GM12874 (cell line): ENCODE data around the gene OGFOD3.

ENCODE experiments used
- TF ChIP-seq, protein P1 (sequence below): IDR thresholded peaks from 2 replicates; pipeline ENCODE4 v1.5.1; 2011; ENCODE audit warnings: low read depth, mild to moderate bottlenecking, control low read depth, low read length, moderate library complexity; ENCODE audit not compliant: insufficient read depth

OGFOD3 gene

DNA sequence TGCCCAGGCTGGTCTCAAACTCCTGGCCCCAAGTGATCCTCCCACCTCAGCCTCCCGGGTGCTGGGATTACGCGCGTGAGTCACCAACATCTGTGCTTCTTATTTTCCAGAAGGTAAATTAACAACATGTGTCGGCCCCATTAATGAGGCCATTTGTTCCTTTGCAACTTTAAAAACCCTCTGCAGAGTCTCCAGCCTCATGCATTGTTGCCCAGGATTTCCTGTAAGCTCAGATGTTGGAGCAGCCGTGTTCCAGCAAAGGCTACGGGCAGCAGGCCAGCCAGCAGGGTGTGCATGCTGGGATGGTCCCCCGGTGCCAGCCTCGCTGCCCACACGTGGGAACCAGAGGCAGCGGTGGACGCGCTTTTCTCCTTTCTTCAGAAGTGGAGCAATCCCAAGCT, 19.3 kb downstream of the OGFOD3 start:
- TF ChIP-seq, protein P1, sequence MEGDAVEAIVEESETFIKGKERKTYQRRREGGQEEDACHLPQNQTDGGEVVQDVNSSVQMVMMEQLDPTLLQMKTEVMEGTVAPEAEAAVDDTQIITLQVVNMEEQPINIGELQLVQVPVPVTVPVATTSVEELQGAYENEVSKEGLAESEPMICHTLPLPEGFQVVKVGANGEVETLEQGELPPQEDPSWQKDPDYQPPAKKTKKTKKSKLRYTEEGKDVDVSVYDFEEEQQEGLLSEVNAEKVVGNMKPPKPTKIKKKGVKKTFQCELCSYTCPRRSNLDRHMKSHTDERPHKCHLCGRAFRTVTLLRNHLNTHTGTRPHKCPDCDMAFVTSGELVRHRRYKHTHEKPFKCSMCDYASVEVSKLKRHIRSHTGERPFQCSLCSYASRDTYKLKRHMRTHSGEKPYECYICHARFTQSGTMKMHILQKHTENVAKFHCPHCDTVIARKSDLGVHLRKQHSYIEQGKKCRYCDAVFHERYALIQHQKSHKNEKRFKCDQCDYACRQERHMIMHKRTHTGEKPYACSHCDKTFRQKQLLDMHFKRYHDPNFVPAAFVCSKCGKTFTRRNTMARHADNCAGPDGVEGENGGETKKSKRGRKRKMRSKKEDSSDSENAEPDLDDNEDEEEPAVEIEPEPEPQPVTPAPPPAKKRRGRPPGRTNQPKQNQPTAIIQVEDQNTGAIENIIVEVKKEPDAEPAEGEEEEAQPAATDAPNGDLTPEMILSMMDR, result no peak

DNA sequence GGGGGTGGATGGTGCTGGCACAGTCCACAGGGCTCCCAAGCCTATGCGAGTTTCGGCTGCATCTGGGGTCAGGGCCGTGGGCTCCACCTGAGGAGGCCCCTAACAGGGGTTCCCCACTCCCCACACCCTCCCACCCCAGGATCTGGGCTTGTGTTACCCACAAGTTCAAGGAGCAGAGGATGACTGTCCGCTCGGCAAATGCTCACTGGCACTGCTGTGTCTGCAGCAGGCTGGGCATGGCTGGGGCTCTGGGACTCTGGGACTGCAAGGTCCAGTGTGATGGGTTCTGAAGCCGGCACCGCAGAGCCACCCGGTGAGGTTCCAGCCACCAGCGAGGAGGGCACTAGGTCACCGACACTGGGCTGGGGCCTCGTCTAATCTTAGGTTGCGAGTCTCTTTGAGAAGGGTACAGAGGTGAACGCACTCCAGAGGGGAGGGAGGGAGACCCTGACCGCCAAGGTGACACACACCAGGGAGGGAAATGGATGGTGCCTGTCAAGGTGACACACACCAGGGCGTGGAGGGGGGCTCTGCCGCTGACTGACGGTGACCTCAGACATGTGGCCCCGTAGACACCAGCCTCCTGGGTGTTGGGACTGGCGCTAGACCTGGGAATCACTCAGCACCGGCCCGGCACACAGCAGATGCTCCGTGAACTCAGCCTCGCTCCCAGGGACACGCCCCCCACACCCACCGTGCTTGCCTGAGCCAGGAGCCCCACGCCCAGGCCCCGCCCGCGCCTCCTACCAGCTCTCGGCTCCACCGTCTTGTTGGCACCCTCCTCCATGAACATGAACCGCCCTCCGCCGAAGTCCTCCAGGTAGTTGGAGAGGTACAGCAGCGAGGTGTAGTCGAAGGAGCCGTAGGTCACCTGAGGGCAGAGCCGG, 20.7 kb downstream of the OGFOD3 start:
- TF ChIP-seq, protein P1, result no peak

- TF ChIP-seq, protein P1, result no peak
Measured at GRCh38 chr17:82396601-82397435, 21.6 kb downstream of the OGFOD3 start.

GRCh38 chr17:82394278-82394677, 24.1 kb downstream of the OGFOD3 start:
- TF ChIP-seq, protein P1, result no peak

- TF ChIP-seq, protein P1, result no peak
Measured at GRCh38 chr17:82392941-82393340, 25.4 kb downstream of the OGFOD3 start.

DNA sequence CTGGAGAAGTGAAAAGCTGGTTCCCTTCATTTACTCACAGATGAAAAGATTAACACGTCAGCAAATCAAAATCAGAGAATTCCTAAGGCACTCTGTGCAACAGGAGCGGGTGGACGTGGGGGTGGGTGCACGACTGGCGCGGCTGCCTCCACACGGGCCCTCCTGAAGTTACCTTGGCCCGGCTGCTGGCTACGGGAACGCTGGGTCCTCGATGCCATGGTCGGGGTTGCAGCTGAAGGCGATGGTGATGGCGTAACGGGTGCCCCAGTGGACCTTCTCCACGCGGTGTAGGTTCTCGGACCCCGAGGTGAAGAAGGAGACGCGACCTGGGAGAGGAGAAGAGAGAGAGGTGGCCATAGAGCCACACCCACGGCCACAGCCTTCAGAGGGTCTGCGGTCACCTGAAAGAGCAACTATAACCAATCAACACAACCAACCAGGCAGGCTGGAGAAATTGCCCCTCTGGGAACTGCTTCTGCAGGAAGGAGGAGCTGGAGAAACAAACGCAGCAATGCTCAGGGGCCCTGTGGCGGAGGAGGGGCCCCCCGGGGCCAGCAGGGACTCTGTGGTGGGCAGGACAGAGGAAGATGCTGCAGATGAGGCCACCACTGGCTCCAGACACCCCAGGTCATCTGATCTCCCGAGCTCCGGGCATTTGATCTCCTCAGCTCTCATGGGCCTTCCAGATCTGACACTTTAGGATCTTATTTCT, 26.0 kb downstream of the OGFOD3 start:
- TF ChIP-seq, protein P1, result no peak

GRCh38 chr17:82391496-82392066, 26.8 kb downstream of the OGFOD3 start:
- TF ChIP-seq, protein P1, result no peak
